Astrocyte of the cerebellum (primary cell): ENCODE data around the gene KCNIP4.

Experiments used
- DNase-seq: peaks from one replicate; pipeline ENCODE4 v3.0.0-alpha.2; 2011; ENCODE audit warnings: low read depth
- H3K4me3 ChIP-seq: 2 replicates; pipeline ENCODE4 v1.5.1; 2011; ENCODE audit warnings: mild to moderate bottlenecking, low read depth, low read length, moderate library complexity
- CTCF ChIP-seq: IDR thresholded peaks from 2 replicates; pipeline ENCODE4 v1.5.1; 2012; ENCODE audit warnings: low read length, low read depth, moderate library complexity, mild to moderate bottlenecking; ENCODE audit errors: missing control alignments
- in situ Hi-C: cut with HindIII; loops from 2 replicates; pipeline ENCODE4 v1.10.0; 2017; ENCODE audit warnings: low sequenced_read_pairs

KCNIP4 gene

GRCh38 chr4:20895988-20896387, 1052.6 kb downstream of the KCNIP4 start:
- no peak for DNase-seq
- no peak overlapping the region for H3K4me3 ChIP-seq
- in situ Hi-C loops: no loop called here
- no peak for TF ChIP-seq CTCF

DNA sequence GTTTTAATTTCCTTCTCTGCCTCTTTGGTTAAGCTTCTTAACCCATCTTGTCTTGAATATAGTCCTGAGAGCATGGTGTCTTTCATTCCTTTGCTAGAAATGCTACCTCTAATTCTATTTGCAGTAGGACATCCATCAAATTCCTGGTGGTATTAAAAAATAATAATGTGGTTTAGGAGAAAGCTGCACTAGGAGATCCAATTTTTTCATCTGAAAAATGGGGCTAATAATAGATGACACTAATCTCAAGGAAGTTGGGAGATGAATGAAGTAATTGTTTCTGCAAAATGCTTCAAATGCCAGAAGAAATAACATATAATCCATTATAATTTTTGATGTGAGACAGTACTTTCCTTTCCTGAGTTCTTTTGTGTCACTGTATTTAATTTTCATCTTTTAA, 1053.4 kb downstream of the KCNIP4 start:
- no peak overlapping the region for H3K4me3 ChIP-seq
- no peak for DNase-seq
- TF ChIP-seq CTCF: no peak
- in situ Hi-C loops: no loop called here

GRCh38 chr4:20890761-20891160, 1057.8 kb downstream of the KCNIP4 start:
- no peak for TF ChIP-seq CTCF
- in situ Hi-C loops: no loop called here
- DNase-seq: no peak
- no peak overlapping the region for H3K4me3 ChIP-seq

GRCh38 chr4:20889901-20890300, 1058.7 kb downstream of the KCNIP4 start:
- DNase-seq: no peak
- in situ Hi-C loops: no loop called here
- no peak for TF ChIP-seq CTCF

GRCh38 chr4:20883677-20884076, 1064.9 kb downstream of the KCNIP4 start:
- in situ Hi-C loops: no loop called here
- H3K4me3 ChIP-seq: no peak overlapping the region
- TF ChIP-seq CTCF: no peak
- no peak for DNase-seq

More at GRCh38 chr4:20889901-20890300, 1058.7 kb downstream of the KCNIP4 start:
- no peak overlapping the region for H3K4me3 ChIP-seq

DNA sequence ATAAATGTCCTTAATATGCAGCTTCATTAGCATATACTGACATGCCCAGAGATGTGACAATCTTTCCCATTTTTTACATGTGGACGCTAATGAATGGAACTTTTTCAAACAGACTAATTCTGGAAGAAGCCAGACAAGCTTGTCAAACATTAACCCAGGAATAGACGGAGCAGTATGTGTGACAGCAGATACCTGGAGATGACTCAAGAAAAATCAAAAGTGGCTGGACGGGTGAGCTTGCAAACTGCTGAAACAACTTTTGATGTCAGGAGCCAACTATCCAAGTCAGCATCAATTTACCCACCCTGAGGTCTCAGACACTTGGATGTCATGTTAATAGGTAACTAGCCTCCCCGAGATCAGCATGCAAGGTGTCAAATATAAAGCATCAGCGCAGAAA, 1065.3 kb downstream of the KCNIP4 start:
- in situ Hi-C loops: no loop called here
- DNase-seq: no peak
- no peak overlapping the region for H3K4me3 ChIP-seq
- no peak for TF ChIP-seq CTCF

GRCh38 chr4:20882500-20882899, 1066.1 kb downstream of the KCNIP4 start:
- DNase-seq: no peak
- TF ChIP-seq CTCF: no peak
- no peak overlapping the region for H3K4me3 ChIP-seq
- in situ Hi-C loops: no loop called here
